Activated T-cell treated with anti-CD3 and anti-CD28 coated beads, Interleukin-2, amount 50 U/mL, for 72 hours (primary cell): ENCODE results near the gene CFAP91. TPM values are rescaled to one million over a fixed set of nuclear protein-coding genes. Genes with fewer than 3 reads are reported as not detected.

Experiments
- ATAC-seq, 2 donors: fragments of 150-1000 bp; cut with Tn5 transposase; replicated peaks in 1 of 2; 2 replicates each; pipeline ENCODE4 v1.10.0; 2021; ENCODE audit warnings: moderate library complexity in 2 of 2, mild to moderate bottlenecking in 1 of 2
- DNase-seq, 2 donors: peaks; one replicate each; pipeline ENCODE4 v3.0.0; 2021 to 2022; ENCODE audit warnings: mixed read lengths in 1 of 2
- H3K27ac Mint-ChIP-seq: one replicate; pipeline ENCODE4 v1.8.0; 2022; ENCODE audit warnings: mild to moderate bottlenecking, moderate library complexity, mixed read lengths
- H3K27me3 Mint-ChIP-seq: one replicate; pipeline ENCODE4 v1.8.0; 2022; ENCODE audit warnings: low read depth, mixed read lengths
- H3K36me3 Mint-ChIP-seq, 2 donors: one replicate each; pipeline ENCODE4 v1.8.0; 2022; ENCODE audit warnings: mixed read lengths in 2 of 2, mild to moderate bottlenecking in 1 of 2; ENCODE audit not compliant: insufficient read depth in 2 of 2
- H3K4me1 Mint-ChIP-seq: one replicate; pipeline ENCODE4 v1.8.0; 2022; ENCODE audit warnings: low read depth, mixed read lengths
- H3K4me3 Mint-ChIP-seq, 2 donors: one replicate each; pipeline ENCODE4 v1.8.0; 2022; ENCODE audit warnings: mild to moderate bottlenecking in 2 of 2, mixed read lengths in 2 of 2, moderate library complexity in 2 of 2
- H3K9me3 Mint-ChIP-seq, 2 donors: one replicate each; pipeline ENCODE4 v1.8.0; 2022; ENCODE audit warnings: mixed read lengths in 2 of 2
- total RNA-seq, 2 donors: library from RNA; stranded (reverse); gene quantifications; one replicate each; pipeline ENCODE4 v1.2.3, GENCODE V29; 2022

The CFAP91 gene
- total RNA-seq, result under 1 TPM; 0.30 to 0.41 TPM

DNA sequence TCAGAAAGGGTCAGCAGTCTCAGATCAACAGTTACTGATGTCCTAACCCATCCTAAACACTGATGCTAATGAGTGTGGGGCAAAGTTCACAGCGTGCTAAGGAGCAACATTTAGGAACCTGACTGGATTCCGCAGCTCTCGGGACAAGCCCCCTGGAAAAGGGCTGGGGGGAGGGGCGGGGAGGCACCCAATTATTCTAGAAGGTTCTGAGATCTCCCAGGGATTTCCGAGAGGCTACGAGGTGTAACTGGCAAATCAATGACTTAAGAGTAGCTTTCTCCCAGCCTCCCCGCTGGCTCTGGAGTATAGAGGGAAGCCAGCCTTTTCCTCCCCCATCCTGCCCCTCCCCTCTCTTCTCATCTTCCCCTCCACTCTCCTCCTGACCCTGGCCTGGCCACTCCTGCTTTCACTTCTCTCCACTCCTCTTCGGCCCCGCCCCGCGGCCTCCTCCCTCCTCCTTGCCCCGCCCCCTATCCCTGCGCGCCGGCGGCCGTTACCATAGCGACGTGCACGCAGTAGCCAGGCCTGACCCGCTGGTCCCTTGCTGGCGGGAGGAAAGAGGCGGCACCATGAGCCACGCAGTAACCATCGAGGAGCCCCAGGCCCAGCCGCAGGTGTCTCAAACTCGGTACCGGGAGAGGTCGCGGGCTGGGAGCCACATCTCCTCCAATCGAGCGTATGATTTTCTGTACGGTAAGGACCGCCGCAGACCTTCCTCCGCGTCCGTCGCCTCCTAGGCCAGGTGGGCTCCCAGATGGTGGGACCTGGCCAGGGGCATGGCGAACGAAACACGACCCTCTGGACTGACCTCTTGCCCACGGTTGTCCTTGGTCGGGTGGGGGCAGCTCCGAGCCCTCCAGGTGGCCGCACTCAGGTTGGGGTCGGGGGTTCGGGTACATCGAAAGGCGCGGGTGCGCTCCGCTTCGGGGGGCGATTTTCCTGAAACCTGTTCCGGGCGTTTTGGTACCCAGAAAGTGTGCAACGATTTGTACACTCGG is at the start of gene CFAP91:
Gene CFAP91, plus strand, starts transcription at position 493 of the 998 bp plus-strand sequence. Its CDS starts 77 bp downstream, at position 570.
- H3K4me1 Mint-ChIP-seq, result peaks cover 36% of the 10 kb centered on the region
- peaks cover 3 to 4% of the 10 kb centered on the region in 2 donors for H3K9me3 Mint-ChIP-seq
- ATAC-seq (peak; percentile 85 to 93), DNase-seq (peak; percentile 85 to 87)
- peaks cover 1 to 2% of the 10 kb centered on the region in 2 donors for H3K36me3 Mint-ChIP-seq
- peak within 1 kb of the TSS; percentile 80 to 85 for H3K4me3 Mint-ChIP-seq
- peaks cover 12% of the 10 kb centered on the region for H3K27me3 Mint-ChIP-seq
- H3K27ac Mint-ChIP-seq, result no peak within 1 kb of the TSS

DNA sequence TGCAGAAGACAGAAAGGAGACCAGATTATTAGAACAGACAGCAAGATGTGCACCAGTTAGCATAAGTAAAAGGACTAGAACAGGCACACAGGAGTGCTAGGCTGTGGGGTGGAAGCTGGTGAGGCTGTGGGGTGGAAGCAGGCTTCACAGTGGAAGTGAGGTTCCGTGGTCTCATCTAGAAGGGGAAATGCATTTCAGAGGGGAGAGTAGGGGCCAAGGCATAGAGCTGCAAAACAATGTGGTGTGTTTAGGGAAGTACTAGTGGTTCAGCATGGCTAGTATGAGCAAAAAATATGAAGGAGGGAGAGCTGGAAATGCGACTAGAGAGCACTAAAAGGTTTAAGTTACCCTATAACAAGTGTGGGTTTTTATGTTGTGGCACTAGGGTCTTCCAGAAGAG is 48.9 kb upstream of the CFAP91 start:
- no peaks in the 10 kb centered on the region for H3K36me3 Mint-ChIP-seq
- H3K4me1 Mint-ChIP-seq, result no peaks in the 10 kb centered on the region
- ATAC-seq (no peak), DNase-seq (no peak)
- no peaks in the 10 kb centered on the region for H3K27me3 Mint-ChIP-seq
- H3K9me3 Mint-ChIP-seq, result no peaks in the 10 kb centered on the region
- no peak overlapping the region for H3K27ac Mint-ChIP-seq
- H3K4me3 Mint-ChIP-seq, result no peak overlapping the region

DNA sequence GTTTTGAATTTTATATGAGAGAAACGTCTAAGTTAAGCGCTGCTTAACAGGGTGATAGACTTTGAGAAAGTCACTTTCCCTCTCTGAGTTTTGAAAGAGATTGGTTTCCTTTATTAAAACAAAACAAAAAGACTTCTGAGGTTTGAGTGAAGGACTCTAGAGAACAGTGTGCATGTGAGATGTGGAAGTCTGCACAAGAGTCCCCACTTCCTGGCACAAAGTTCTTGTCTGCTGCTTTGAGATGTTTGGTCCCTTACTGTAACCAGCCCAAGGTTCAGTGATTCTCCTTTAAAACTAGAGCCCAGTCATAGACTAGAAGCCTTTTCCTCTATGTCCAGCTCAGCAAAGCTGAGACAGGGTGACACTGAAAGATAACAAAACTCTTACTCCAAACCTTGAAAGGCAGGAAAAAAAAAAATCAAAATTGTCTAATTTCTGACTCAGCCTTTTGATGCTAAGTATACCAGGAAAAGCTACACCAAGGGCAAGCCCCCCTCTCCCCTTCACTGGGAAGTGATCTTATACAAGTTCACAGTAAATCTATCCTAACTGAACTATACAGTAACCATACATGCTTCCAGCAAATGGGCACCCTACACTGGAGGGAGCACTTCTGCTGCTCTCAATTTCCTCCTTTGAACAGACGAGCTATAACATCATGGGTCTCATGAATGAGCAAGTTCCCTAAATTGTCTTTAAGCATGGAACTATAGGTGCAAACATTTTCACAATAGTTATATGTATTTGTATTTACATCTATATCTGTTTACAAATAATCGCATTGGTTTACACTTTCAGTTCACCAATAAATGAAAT is 44.7 kb upstream of the CFAP91 start:
- H3K9me3 Mint-ChIP-seq, result no peaks in the 10 kb centered on the region
- DNase-seq (no peak), ATAC-seq (no peak)
- H3K36me3 Mint-ChIP-seq, result no peaks in the 10 kb centered on the region
- peaks cover 7% of the 10 kb centered on the region for H3K4me1 Mint-ChIP-seq
- no peaks in the 10 kb centered on the region for H3K27me3 Mint-ChIP-seq
- H3K27ac Mint-ChIP-seq, result no peak overlapping the region
- no peak overlapping the region for H3K4me3 Mint-ChIP-seq

DNA sequence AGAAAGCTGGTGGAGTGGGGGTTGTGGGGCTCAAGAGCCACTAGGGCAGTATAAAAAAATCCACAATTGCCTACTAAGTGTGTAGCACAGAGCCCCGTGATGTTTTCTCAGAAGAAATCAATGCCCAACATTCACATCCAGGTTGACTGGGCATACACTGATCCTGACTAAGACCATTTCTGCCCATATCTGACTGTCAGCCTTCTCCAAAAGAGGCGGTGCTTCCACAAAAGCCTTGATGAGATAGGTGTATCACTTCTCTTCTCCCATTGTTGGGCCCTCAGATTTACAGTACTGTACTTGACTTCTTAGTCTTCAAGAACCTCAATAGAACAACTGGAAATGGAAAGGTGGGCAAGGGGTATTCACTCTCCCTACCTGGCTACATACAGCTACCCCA is 43.8 kb upstream of the CFAP91 start:
- H3K4me3 Mint-ChIP-seq, result no peak overlapping the region
- peaks cover 7% of the 10 kb centered on the region for H3K4me1 Mint-ChIP-seq
- no peaks in the 10 kb centered on the region for H3K9me3 Mint-ChIP-seq
- H3K27ac Mint-ChIP-seq, result no peak overlapping the region
- ATAC-seq, result no peak
- no peak for DNase-seq
- H3K27me3 Mint-ChIP-seq, result no peaks in the 10 kb centered on the region
- H3K36me3 Mint-ChIP-seq, result no peaks in the 10 kb centered on the region

DNA sequence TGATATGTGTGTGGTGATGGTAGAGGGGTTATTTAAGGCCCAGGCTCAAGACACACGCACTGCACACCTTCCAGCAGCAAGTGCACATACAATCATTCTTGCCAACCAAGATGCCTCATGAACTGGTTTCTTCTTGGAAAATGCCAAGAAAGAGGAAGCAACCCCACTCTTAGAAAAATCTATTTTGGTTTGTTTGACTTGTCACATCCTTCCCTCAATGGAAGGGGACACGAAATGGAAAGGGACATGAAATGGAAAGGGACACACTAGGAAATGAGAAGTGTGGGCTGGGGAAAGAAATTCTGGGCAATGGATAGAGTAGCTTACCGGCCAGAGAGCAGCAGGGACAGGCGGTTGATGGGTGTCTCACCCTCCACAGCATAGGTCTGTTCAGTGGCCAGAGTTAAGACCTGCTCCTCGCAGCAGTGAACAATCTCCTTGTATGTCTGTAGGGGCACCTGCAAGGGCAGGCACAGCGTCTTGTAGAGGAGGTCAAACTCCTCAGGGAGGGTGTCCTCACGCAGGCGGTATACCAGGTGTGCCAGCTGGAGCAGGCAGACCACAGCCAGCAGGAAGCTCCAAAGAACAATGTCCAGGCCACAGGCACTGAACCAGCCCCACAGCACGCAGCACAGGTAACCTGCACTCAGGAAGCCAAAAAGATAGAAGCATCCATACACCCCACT is 43.1 kb upstream of the CFAP91 start:
- Mint-ChIP-seq H3K27me3 (no peaks in the 10 kb centered on the region), H3K27ac (no peak overlapping the region), H3K4me1 (peaks cover 7% of the 10 kb centered on the region), H3K4me3 (no peak overlapping the region), H3K36me3 (no peaks in the 10 kb centered on the region), H3K9me3 (no peaks in the 10 kb centered on the region)
- no peak for ATAC-seq
- no peak for DNase-seq

DNA sequence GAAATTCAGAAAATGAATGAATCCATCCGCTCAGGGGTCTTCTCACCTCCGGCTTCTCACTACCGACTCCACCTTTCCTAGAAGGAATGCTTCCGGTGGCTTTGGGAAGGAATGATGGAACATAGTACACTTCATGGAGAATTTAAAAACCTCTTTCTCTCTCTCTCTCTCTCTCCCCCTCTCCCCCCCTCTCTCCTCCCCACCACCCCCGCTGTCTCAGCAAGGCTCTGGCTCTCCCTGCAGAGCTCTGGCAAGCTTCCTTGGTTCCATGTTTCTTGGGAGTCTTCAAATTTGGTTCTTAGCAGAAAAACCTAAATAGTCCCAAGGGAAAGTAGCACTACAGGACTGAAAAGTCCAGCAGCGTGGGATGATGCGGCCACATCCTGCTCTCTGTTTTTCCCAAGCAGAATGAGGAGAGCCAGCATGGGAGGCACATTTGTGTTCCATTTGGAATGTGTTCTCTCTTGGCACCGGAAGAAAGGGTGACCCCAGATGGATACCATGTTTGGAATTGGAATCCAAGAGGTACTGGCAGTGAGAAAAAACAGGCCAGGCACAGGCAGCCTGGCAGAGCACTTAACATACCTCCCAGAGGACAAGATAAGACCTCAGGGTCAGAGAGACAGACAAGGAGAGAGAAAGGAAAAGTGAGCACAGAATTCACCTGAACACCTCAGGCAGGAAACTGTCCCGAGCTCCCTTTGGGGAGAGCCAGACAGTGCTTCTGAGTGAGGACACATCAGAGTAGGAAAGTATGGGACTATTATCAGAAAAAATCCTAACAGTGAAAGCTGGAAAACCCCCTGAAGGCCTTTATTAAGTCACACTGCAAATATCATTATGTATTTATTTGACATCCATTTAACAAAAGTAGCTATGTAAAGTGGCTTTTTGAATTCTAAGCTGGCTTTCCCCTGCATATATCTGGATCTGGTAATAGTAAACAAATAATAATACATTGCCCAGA is 42.1 kb upstream of the CFAP91 start, which contains the start of gene POPDC2:
Gene POPDC2, minus strand, starts transcription at position 116 of the 967 bp plus-strand sequence. CDS start 166 bp downstream, outside the sequence.
- DNase-seq (no peak), ATAC-seq (no peak)
- Mint-ChIP-seq H3K4me3 (no peak within 1 kb of the TSS), H3K4me1 (peaks cover 7% of the 10 kb centered on the region), H3K36me3 (no peaks in the 10 kb centered on the region), H3K27ac (no peak within 1 kb of the TSS), H3K27me3 (no peaks in the 10 kb centered on the region), H3K9me3 (no peaks in the 10 kb centered on the region)

DNA sequence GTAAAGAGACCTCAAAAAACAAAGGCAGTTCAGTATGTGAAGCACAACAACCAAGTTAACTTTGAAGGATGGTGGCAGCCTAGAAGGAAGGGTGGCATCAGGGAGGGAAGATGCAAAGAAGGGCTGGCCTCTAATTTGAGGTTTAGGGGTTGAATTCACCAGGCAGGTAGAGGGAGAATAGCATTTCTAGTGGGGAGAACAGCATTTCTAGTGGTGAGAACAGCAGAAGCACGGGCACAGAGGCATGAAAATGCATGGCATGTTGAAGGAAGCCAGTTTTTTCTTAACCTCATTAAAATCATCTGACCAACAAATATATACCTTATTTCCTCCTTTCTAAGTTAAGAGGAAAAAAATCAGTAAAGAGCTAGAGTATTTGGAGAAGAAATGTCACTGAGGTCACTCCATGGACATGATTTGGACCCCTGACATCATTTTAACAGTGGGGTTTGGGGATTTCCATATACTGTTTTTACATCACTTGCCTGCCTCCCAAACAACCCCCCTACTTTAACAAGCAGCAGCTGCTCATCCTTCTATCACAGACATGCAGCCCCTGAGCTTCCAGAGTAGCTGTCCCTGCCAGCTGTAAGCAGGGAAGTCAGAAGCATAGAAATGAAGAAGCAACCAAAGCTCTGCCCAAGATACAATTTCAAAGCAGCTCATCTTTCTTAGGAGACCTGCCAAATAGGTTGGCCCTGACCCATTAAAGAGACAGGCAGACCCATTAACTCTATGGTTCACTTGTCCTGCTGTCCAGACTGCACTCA is 40.0 kb upstream of the CFAP91 start:
- Mint-ChIP-seq H3K4me1 (peaks cover 7% of the 10 kb centered on the region), H3K27ac (peak overlapping the region; percentile 62), H3K4me3 (no peak overlapping the region), H3K27me3 (no peaks in the 10 kb centered on the region), H3K9me3 (no peaks in the 10 kb centered on the region), H3K36me3 (peaks cover 3 to 4% of the 10 kb centered on the region in 2 donors)
- no peak for DNase-seq
- no peak for ATAC-seq

DNA sequence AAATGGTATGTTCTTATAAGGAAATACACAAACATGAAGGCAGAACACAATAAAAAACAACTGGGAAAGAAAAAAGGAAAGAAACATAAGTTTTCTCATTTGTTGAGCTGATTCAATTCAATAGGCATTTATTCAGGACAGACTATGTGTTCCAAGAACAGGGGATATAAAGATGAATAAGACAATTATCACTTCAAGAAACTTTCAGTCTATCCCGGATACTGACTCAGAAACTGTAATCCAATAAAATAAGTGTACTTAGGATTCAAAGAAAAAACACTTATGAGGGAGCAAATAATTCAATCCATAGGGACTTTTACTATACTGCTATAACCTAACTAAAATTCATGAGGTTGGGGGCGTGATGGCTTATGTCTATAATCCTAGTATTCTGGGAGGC is 38.9 kb upstream of the CFAP91 start:
- Mint-ChIP-seq H3K4me1 (peaks cover 7% of the 10 kb centered on the region), H3K9me3 (no peaks in the 10 kb centered on the region), H3K27ac (no peak overlapping the region), H3K4me3 (no peak overlapping the region), H3K36me3 (peaks cover 3 to 6% of the 10 kb centered on the region in 2 donors), H3K27me3 (no peaks in the 10 kb centered on the region)
- no peak for DNase-seq
- no peak for ATAC-seq

DNA sequence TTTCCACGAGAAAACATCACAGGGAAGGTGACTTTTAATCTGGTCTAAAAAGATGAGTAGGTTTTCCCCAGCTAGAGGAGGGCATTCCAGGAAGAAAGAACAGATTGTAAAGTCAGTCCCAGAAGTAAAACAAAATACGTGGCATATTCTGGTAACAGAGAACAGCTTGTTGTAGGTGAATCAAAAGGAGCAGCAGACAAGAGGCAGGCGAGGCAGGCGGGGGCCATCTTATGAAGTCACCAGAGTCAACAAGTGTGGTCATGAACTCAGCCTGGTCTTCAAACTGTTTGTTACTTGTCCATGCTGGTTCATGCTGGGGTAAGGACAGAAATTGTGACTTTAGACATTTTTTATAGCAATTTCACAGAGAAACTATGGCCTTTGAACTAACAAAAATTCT is 38.5 kb upstream of the CFAP91 start:
- Mint-ChIP-seq H3K36me3 (peaks cover 6 to 7% of the 10 kb centered on the region in 2 donors), H3K27ac (peak overlapping the region; percentile 40), H3K4me3 (no peak overlapping the region), H3K27me3 (no peaks in the 10 kb centered on the region), H3K9me3 (no peaks in the 10 kb centered on the region), H3K4me1 (peaks cover 7% of the 10 kb centered on the region)
- DNase-seq (no peak), ATAC-seq (no peak)

DNA sequence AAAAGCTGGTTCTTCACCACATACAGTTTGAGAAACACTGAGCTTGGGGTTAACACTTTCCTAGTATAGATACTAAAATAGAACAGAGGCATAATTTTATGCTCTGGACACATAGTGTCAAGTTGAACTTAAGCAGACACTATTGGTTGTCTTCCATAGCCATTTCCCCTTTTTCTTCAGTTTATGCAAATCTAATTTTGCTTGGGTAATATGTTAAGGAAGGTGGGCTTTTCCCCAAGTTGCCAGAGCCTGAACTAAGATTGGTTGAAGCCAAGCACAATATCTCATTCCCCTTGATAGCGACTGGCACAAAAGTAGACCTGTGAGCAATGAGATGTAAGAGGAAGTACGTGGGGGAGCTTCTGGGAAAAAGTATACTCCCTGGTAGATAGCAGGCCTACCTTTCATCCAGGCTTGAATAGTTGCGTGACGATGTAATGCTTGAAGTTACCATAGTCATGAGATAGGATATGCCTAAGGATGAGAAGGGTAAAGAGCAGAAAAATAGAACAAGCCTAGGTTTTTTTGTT is 37.9 kb upstream of the CFAP91 start:
- no peak overlapping the region for H3K4me3 Mint-ChIP-seq
- H3K27me3 Mint-ChIP-seq, result no peaks in the 10 kb centered on the region
- no peak for DNase-seq
- no peaks in the 10 kb centered on the region for H3K9me3 Mint-ChIP-seq
- H3K4me1 Mint-ChIP-seq, result peaks cover 7% of the 10 kb centered on the region
- peaks cover 6 to 12% of the 10 kb centered on the region in 2 donors for H3K36me3 Mint-ChIP-seq
- ATAC-seq, result no peak
- no peak overlapping the region for H3K27ac Mint-ChIP-seq

DNA sequence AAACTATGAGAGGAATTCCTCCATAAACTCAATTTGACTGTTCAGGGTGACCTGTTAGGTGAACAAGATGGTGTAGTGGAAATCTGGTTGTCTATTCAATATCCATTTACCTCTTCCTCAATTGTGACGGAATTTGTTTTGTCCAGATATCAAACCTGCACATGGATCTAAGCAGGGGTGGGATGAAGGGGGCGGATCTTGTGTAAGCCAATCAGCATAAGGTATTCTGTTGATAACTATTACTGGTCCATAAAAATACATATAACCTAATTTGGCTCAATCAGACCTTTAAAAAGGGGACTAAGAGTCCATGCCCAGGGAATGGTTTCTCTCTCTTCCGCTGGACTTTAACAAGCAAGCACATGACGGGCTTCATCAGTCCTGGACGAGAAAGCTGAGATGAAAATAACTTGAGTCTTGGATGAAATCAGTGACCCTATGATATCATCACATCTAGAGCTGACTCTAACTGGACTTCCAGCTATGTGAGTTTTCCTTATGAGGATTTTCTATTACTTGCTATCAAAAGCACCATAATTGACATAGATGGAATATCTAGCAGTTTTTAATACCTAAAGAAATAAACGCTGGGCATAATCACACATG is 36.8 kb upstream of the CFAP91 start:
- peaks cover 6 to 15% of the 10 kb centered on the region in 2 donors for H3K36me3 Mint-ChIP-seq
- ATAC-seq (no peak), DNase-seq (no peak)
- H3K4me1 Mint-ChIP-seq, result peaks cover 9% of the 10 kb centered on the region
- no peak overlapping the region for H3K27ac Mint-ChIP-seq
- H3K4me3 Mint-ChIP-seq, result no peak overlapping the region
- no peaks in the 10 kb centered on the region for H3K9me3 Mint-ChIP-seq
- H3K27me3 Mint-ChIP-seq, result no peaks in the 10 kb centered on the region
